BLaER1 (cell line): Measurements from ENCODE around the gene GSN.

Experiments used
- H3K27ac ChIP-seq: shearing (Covaris generic); formaldehyde crosslinking; 2 replicates; pipeline ENCODE4 v1.8.1; 2022
- H3K27me3 ChIP-seq: shearing (Covaris generic); formaldehyde crosslinking; 2 replicates; pipeline ENCODE4 v1.8.1; 2022
- H3K36me3 ChIP-seq: shearing (Covaris generic); formaldehyde crosslinking; 2 replicates; pipeline ENCODE4 v1.8.1; 2022
- H3K4me1 ChIP-seq: shearing (Covaris generic); formaldehyde crosslinking; 2 replicates; pipeline ENCODE4 v1.8.1; 2022
- H3K4me2 ChIP-seq: shearing (Covaris generic); formaldehyde crosslinking; 2 replicates; pipeline ENCODE4 v1.8.1; 2022
- H3K4me3 ChIP-seq: shearing (Covaris generic); formaldehyde crosslinking; 2 replicates; pipeline ENCODE4 v1.8.1; 2022
- H3K9ac ChIP-seq: shearing (Covaris generic); formaldehyde crosslinking; 2 replicates; pipeline ENCODE4 v1.8.1; 2022
- H3K9me3 ChIP-seq: shearing (Covaris generic); formaldehyde crosslinking; 2 replicates; pipeline ENCODE4 v1.8.1; 2022
- H4K20me1 ChIP-seq: shearing (Covaris generic); formaldehyde crosslinking; 2 replicates; pipeline ENCODE4 v1.8.1; 2022
- Cebpa-rat ChIP-seq: shearing (Covaris generic); IDR thresholded peaks from 2 replicates; pipeline ENCODE4 v1.8.1; 2022

The GSN gene

DNA sequence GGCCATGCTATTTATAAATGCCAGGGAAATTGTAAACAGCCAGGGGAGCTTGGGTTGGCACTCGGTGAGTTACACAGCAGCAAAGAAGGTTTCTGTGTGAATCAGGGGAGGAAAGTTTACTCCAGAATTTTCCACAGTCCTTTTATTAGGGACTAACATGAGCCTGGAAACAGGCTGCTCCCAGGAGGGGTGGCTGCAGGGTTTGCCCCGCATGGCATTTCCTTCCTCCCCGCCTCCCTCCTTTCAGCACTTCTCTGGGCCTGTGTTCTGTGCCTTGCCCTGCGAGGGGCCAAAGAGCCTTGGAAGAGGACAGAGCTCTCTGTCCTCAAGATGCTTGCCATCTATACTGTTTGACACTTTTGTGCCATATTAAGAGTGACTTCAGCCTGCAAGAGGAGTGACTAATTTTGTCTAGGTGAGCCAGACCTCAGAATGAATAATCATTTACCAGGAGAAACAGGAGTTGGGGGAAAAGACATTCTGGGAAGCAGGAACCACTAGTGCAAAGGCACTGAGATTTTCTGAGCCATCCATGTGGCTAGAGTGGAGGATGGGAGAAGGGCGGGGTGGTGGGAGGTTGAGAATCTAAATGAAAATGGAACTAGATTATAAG is 1.8 kb downstream of the GSN start:
- peaks cover 75% of the 10 kb centered on the region for H3K4me1 ChIP-seq
- H4K20me1 ChIP-seq = no peaks in the 10 kb centered on the region
- H3K4me3 ChIP-seq = peak overlapping the region; percentile 74
- H3K9me3 ChIP-seq = no peaks in the 10 kb centered on the region
- TF ChIP-seq Cebpa-rat = no peak
- H3K27me3 ChIP-seq = no peaks in the 10 kb centered on the region
- peak overlapping the region; percentile 75 for H3K9ac ChIP-seq
- H3K27ac ChIP-seq = peak overlapping the region; percentile 88
- H3K4me2 ChIP-seq = peak overlapping the region; percentile 90
- H3K36me3 ChIP-seq = no peaks in the 10 kb centered on the region

- peak overlapping the region; percentile 52 for H3K4me3 ChIP-seq
- no peaks in the 10 kb centered on the region for H3K27me3 ChIP-seq
- no peaks in the 10 kb centered on the region for H3K9me3 ChIP-seq
- no peaks in the 10 kb centered on the region for H4K20me1 ChIP-seq
- peak overlapping the region; percentile 90 for H3K4me2 ChIP-seq
- no peaks in the 10 kb centered on the region for H3K36me3 ChIP-seq
- H3K9ac ChIP-seq = peak overlapping the region; percentile 72
- peak overlapping the region; percentile 88 for H3K27ac ChIP-seq
- peaks cover 84% of the 10 kb centered on the region for H3K4me1 ChIP-seq
- TF ChIP-seq Cebpa-rat = no peak
Observed at GRCh38 chr9:121271368-121272341, 3.7 kb downstream of the GSN start.

DNA sequence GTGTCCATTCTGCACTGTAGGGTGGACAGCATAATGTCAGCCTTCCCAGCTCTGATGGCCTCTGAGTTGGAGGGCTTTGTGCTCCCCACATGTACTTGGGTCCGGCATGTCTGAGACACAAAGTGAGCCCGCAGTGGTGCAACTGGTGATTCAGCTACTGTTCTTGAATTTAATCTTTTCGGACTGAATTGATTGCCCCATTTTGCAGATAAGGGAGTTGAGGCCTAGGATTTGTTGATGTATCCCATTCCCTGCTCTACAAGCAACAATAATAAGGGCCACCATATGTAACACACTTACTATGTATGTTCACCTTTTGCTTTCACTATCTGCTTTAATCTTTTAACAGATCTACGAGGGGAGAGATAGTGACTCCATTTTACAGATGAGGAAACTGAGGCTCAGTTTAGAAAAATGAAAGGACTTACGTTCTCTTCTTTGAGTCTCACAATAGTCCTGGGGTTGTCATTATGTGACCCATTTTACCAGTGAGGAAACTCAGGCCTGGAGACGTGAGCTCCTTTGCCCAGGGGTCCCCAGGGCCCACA is 4.5 kb downstream of the GSN start:
- peak overlapping the region; percentile 88 for H3K27ac ChIP-seq
- H3K9me3 ChIP-seq = no peaks in the 10 kb centered on the region
- H3K4me1 ChIP-seq = peaks cover 78% of the 10 kb centered on the region
- peak overlapping the region; percentile 72; the same call in 1 of the 2 replicates for H3K9ac ChIP-seq
- no peaks in the 10 kb centered on the region for H3K27me3 ChIP-seq
- H3K4me3 ChIP-seq = peak overlapping the region; percentile 52; the same call in 1 of the 2 replicates
- H4K20me1 ChIP-seq = no peaks in the 10 kb centered on the region
- peak overlapping the region; percentile 90 for H3K4me2 ChIP-seq
- H3K36me3 ChIP-seq = no peaks in the 10 kb centered on the region
- no peak for TF ChIP-seq Cebpa-rat

- no peak for TF ChIP-seq Cebpa-rat
- Histone ChIP-seq H3K4me2 (peak overlapping the region; percentile 90), H3K9ac (no peak overlapping the region; the same call in 1 of the 2 replicates), H3K4me3 (no peak overlapping the region), H3K36me3 (no peaks in the 10 kb centered on the region), H3K27me3 (no peaks in the 10 kb centered on the region), H3K9me3 (no peaks in the 10 kb centered on the region), H4K20me1 (no peaks in the 10 kb centered on the region), H3K27ac (peak overlapping the region; percentile 88), H3K4me1 (peaks cover 77% of the 10 kb centered on the region)
Observed at GRCh38 chr9:121273064-121273775, 5.3 kb downstream of the GSN start.

DNA sequence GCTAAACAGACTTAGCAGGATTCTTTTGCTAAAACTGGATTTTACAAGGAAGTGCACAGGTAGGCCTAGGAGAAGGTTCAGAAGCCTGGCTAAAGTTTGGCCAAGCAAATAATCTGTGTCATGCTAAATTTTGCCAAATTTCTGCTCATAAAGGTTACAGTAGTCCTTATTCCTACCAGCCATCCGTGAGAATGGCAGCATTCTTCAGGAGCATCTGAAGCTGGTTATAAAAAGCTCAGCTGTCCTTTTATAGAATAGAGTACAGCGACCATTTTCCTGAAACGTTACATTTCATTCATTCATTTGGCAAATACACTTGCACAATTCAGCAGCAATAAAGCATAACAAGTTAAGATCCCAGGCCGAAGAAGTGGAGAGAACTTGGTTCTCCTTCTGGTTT is 6.9 kb downstream of the GSN start:
- Histone ChIP-seq H3K4me1 (peaks cover 75% of the 10 kb centered on the region), H3K36me3 (no peaks in the 10 kb centered on the region), H3K4me2 (no peak overlapping the region), H4K20me1 (no peaks in the 10 kb centered on the region), H3K4me3 (no peak overlapping the region), H3K9ac (no peak overlapping the region), H3K27me3 (no peaks in the 10 kb centered on the region), H3K9me3 (no peaks in the 10 kb centered on the region), H3K27ac (no peak overlapping the region)
- TF ChIP-seq Cebpa-rat = no peak

GRCh38 chr9:121275781-121276658 is 8.1 kb downstream of the GSN start:
- Histone ChIP-seq H3K9ac (no peak overlapping the region), H3K27me3 (no peaks in the 10 kb centered on the region), H3K4me1 (peaks cover 72% of the 10 kb centered on the region), H4K20me1 (no peaks in the 10 kb centered on the region), H3K4me2 (no peak overlapping the region), H3K27ac (no peak overlapping the region), H3K9me3 (no peaks in the 10 kb centered on the region), H3K36me3 (no peaks in the 10 kb centered on the region), H3K4me3 (no peak overlapping the region)
- no peak for TF ChIP-seq Cebpa-rat

GRCh38 chr9:121277026-121277425 is 9.1 kb downstream of the GSN start:
- Histone ChIP-seq H3K4me1 (peaks cover 72% of the 10 kb centered on the region), H3K9me3 (no peaks in the 10 kb centered on the region), H4K20me1 (no peaks in the 10 kb centered on the region), H3K36me3 (no peaks in the 10 kb centered on the region), H3K4me2 (no peak overlapping the region), H3K4me3 (no peak overlapping the region), H3K27me3 (no peaks in the 10 kb centered on the region), H3K9ac (no peak overlapping the region), H3K27ac (no peak overlapping the region)
- no peak for TF ChIP-seq Cebpa-rat

DNA sequence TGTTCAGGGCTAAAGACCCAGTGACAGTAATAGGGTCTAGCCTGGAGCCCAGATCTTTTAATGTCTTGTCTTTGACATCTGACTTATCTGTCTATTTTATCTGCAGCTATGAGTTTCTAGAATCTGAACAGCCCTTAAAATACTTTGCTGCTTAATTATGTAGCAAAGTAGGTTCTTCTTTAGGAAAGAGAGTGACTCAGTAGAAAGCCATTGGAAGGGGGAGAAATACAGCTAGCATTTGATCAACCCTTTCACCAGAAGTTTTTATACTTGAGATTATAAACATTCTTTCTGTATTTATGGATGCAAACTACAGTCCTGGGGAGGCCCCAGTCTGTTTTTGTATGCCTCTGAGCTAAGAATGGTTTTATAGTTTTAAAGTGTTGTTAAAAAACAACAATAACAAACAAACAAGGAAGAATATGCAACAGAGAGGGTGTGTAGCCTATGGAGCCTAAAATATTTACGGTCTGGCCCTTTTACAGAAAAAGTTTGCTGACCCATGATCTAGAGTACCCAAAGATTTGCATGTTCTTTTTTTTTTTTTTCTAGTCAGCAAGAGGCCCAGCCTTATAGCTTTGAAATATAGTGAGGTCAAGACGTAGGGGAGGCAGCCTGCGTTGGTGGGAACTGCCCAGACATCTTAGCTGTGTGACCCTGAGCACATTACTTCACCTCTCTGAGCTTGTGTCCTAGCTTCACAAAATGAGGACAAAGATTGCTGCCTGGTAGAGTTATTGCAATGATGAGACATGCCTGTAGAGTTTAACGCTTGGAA is 9.7 kb downstream of the GSN start:
- H4K20me1 ChIP-seq = no peaks in the 10 kb centered on the region
- H3K27me3 ChIP-seq = no peaks in the 10 kb centered on the region
- H3K27ac ChIP-seq = no peak overlapping the region
- no peaks in the 10 kb centered on the region for H3K36me3 ChIP-seq
- peaks cover 72% of the 10 kb centered on the region for H3K4me1 ChIP-seq
- TF ChIP-seq Cebpa-rat = no peak
- H3K9ac ChIP-seq = no peak overlapping the region
- H3K4me2 ChIP-seq = no peak overlapping the region; the same call in 1 of the 2 replicates
- no peaks in the 10 kb centered on the region for H3K9me3 ChIP-seq
- no peak overlapping the region for H3K4me3 ChIP-seq
